Activated CD4-positive, alpha-beta T cell treated with anti-CD3 and anti-CD28 coated beads, Interleukin-2, Interleukin-4, amounts not matched to agents 100 ng/mL and 50 ng/mL, durations not matched to agents 16 hours and 8 hours (primary cell): ENCODE data around the gene SACS.
"Not testable (repeated sequence)": the region's sequence is repeated elsewhere in the genome, so short reads cannot be mapped to it uniquely, and the experiment has no call there.

Experiments
- DNase-seq: peaks from one replicate; pipeline ENCODE4 v3.0.0-alpha.2; 2020; ENCODE audit warnings: low spot score

SACS gene

DNA sequence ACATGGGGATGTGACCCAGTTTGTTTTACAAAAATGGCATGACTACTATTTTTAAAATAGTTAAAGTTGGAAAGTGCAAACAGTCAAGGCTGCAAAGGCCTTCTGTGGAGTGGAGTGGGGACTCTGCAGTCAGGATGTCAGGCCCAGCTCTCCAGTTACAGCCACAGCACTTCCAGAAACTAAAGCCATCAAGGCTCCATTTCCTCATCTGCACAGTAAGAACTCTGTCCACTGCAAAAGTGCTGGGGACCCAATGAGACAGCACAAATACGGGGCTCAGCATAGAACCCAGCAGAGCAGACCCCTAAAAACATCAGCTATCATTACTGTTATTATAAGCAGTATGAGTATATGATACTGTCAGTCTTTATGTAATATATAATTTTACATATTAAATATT is 73.6 kb downstream of the SACS start:
- DNase-seq, result no peak

DNA sequence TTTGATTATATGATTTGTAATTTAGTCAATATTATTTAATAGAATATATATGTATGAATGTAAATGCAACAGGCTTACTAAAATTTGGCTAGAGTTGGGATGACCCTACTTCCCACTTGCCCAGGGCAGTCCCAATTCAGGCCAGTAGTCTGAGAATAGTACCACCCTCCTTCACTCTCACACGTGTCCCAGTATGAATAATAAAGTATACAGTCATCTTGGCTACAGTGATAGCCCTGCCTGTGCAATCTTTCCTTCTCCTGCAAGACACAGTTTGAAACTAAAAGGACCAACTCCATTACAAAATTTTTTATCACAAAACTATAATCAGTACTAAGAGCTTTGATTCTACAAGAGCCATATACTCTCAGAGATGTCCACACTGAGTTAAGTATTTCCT is 76.2 kb downstream of the SACS start:
- no peak for DNase-seq

GRCh38 chr13:23356368-23356767 is 77.1 kb downstream of the SACS start:
- no peak for DNase-seq

- no peak for DNase-seq
These were observed 79.0 kb downstream of the SACS start for GRCh38 chr13:23354520-23354919.

- DNase-seq, result no peak
These were observed 81.3 kb downstream of the SACS start for GRCh38 chr13:23352161-23352560.

GRCh38 chr13:23350009-23350408 is 83.5 kb downstream of the SACS start:
- no peak for DNase-seq

DNA sequence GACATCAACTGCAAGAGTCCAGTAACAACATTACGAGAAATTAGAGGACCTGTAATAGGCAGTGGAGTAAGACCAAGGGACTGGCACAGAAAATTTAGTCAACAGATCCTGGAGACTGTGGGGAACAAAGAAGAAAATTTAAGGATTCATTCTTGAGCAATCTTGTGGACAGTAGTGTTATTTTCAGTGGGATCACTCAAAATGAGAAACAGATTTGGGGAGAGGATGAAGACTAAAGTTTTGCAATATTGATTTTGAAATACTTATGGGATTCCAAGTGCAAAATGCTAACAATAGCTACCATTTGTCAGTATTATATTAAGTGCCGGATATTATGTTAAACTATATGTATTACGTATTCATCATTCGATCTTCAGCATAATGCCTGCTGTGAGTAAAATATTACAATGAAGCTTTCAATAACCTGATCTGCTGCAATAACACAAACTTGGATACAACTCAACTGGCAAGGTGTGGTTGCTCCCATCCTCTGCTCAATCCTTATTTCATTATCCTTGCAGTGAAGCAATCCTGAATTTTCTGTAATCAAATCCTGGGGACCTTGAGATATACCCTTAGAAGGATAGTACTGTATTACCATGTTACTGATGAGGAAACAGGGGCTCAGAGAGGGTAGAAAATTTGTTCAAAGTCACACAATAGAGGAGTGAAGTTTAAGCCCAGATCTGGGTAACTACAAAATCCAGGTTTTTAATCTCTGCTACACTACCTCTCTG is 84.2 kb downstream of the SACS start:
- DNase-seq, result no peak

- DNase-seq, result no peak
These were observed 85.0 kb downstream of the SACS start for GRCh38 chr13:23348262-23349127.

GRCh38 chr13:23347601-23348000 is 85.9 kb downstream of the SACS start:
- no peak for DNase-seq

DNA sequence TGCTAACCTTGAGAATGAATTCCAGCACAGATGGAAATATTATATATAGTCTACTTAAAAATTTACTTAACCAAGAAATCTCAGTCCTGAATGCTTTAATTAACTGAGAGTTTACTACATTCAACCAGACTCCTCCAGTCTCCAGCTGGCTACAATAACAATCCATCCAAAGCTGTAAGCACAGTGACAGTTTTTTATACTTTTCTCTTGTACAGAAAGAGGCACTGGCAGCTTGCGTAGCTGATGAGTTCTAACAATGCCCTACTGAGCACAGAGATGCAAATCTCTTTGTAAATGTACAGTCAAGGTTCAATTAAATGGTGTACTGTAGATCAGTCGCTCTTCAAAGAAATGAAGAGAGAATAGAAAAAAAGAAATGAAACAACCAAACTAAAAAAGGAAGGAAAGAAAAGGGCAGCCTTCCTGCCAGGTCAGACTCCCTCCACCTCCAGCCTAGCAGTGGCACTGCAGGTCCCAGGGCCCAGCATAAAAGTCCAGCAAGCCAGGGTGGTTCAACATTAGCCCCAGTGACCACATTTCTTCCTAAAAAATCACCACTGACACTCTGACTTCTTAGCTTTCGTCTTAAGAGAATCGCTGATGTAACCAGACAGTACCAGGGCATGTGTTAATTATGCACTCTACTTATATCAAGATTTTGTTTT is 88.4 kb downstream of the SACS start:
- no peak for DNase-seq

GRCh38 chr13:23339225-23339624 is 94.3 kb downstream of the SACS start:
- no peak for DNase-seq

GRCh38 chr13:23330356-23330755 is 103.1 kb downstream of the SACS start:
- no peak for DNase-seq

DNA sequence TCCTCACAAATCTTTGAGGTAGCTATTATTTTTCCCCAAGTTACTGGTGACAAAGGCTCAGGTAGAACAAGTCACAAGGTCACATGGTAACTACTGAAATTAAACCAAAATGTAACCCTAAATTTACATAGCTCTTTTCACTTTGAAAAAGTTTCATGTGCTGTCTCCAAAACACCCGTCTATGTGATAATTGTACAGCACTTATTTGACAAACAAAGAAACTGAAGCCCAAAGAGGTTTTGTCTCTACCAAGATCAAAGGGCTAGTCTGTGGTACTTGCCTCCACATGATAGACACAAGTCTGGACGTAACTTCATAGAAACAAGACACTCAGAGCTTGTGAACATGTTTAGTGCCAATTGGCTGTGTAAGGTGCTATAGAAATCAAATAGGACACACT is 108.3 kb downstream of the SACS start:
- no peak for DNase-seq

- DNase-seq, result no peak
These were observed 109.4 kb downstream of the SACS start for GRCh38 chr13:23323946-23324709.

DNA sequence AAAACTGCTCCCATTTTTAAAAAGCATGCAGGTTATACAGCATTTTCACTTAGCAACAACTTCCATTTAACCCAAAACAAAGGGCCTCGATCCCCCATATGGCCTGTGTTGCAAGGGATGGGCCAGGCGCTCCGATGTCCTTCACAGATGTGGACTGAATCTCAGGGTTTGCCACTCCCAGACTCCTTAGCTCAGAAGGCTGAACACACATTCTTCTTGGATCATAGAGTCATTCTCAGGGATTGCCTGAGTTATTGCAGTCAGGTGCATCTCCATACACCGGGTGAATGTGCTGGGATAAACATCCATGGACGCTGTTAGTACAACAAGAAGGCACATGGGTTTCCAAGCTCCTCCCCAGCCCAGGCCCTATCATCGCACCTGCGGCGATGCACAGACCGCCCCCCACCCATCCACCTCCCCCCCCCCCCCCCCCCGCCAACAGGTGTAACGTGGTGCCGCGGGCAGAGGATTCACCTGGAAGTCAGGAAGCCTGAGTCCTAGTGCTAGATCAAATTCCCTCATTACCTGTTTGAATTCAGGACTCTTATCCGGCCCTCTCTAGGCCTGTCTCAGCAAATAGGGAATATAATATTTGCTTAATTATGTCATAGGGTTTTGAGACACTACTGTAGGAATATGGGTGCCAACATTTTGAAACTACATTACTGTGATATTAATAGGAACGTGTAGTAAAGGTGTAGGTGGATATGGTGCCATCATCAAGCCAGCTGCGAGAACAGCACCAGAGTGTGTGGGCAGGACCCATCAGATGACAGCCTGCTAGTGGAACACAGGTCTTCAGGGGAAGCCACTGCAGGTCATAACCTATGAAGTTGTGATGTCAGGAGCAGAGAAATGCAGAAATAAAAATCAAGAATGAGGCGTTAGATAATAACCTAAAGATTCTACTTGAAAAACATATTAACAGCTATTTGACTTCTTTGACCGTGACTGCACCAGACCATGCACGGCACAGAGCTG is 110.9 kb downstream of the SACS start:
- no peak for DNase-seq

GRCh38 chr13:23321535-23322241 is 111.8 kb downstream of the SACS start:
- peak; percentile 44 for DNase-seq

- DNase-seq, result no peak
These were observed 112.5 kb downstream of the SACS start for GRCh38 chr13:23320926-23321534.

DNA sequence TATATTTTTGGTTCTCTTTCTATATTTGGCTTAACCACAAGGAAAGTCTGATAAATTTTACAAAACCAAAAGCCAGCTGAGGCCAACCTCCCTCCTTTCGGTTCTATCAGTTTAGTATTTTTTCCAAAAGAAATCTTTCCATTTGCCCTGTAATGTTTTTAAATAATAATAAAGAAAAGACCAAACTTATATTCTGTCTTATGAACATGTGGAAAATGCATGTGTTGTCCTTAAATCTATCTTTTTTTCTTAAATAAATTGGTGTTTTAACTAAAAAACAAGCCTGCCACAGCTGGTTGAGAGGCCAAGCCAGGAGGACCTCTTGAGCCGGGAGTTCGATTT is 113.6 kb downstream of the SACS start:
- DNase-seq, result no peak

- DNase-seq, result not testable (repeated sequence)
These were observed 118.7 kb downstream of the SACS start for GRCh38 chr13:23314837-23315236.

GRCh38 chr13:23292586-23292985 is 140.9 kb downstream of the SACS start:
- no peak for DNase-seq
